GM19455 (cell line): Measurements from ENCODE around the gene RRBP1.
A peak's percentile ranks its signal among the peaks of the same experiment; 100 is the strongest.

Experiments
- ATAC-seq: cut with Tn5 transposase; IDR thresholded peaks from one replicate; pipeline ENCODE4 v1.9.1; 2021; ENCODE audit not compliant: unreplicated experiment

RRBP1 gene

GRCh38 chr20:17681726-17682102 lies 328 bp downstream of the RRBP1 start:
- peak; percentile 19 for ATAC-seq

- peak; percentile 36 for ATAC-seq
These were observed 961 bp downstream of the RRBP1 start for GRCh38 chr20:17680836-17681725.

- no peak for ATAC-seq
These were observed 1.9 kb downstream of the RRBP1 start for GRCh38 chr20:17679941-17680835.

GRCh38 chr20:17678886-17679285 lies 3.2 kb downstream of the RRBP1 start:
- no peak for ATAC-seq

- no peak for ATAC-seq
These were observed 3.7 kb downstream of the RRBP1 start for GRCh38 chr20:17678295-17678694.

GRCh38 chr20:17676942-17677341 lies 5.1 kb downstream of the RRBP1 start:
- ATAC-seq, result no peak

GRCh38 chr20:17676378-17676759 lies 5.7 kb downstream of the RRBP1 start:
- no peak for ATAC-seq

- no peak for ATAC-seq
These were observed 6.3 kb downstream of the RRBP1 start for GRCh38 chr20:17675519-17676377.

- ATAC-seq, result no peak
These were observed 7.1 kb downstream of the RRBP1 start for GRCh38 chr20:17674722-17675518.

- no peak for ATAC-seq
These were observed 9.0 kb downstream of the RRBP1 start for GRCh38 chr20:17673084-17673483.

GRCh38 chr20:17671565-17671964 lies 10.5 kb downstream of the RRBP1 start:
- no peak for ATAC-seq

- no peak for ATAC-seq
These were observed 11.0 kb downstream of the RRBP1 start for GRCh38 chr20:17671011-17671410.

GRCh38 chr20:17669306-17669931 lies 12.6 kb downstream of the RRBP1 start:
- ATAC-seq, result no peak

- no peak for ATAC-seq
These were observed 13.6 kb downstream of the RRBP1 start for GRCh38 chr20:17668432-17668831.

- ATAC-seq, result no peak
These were observed 14.6 kb downstream of the RRBP1 start for GRCh38 chr20:17667445-17667844.

GRCh38 chr20:17666481-17666880 lies 15.6 kb downstream of the RRBP1 start:
- ATAC-seq, result no peak

GRCh38 chr20:17665756-17666155 lies 16.3 kb downstream of the RRBP1 start:
- no peak for ATAC-seq

GRCh38 chr20:17664025-17664633 lies 17.9 kb downstream of the RRBP1 start:
- ATAC-seq, result no peak

- ATAC-seq, result no peak
These were observed 18.6 kb downstream of the RRBP1 start for GRCh38 chr20:17663486-17663885.
